HG02852 (cell line): Measurements from ENCODE around the gene SHISA5.

Experiments used
- ATAC-seq: cut with Tn5 transposase; IDR thresholded peaks from one replicate; pipeline ENCODE4 v1.9.1; 2021; ENCODE audit warnings: mild to moderate bottlenecking, moderate library complexity; ENCODE audit not compliant: unreplicated experiment

The SHISA5 gene

DNA sequence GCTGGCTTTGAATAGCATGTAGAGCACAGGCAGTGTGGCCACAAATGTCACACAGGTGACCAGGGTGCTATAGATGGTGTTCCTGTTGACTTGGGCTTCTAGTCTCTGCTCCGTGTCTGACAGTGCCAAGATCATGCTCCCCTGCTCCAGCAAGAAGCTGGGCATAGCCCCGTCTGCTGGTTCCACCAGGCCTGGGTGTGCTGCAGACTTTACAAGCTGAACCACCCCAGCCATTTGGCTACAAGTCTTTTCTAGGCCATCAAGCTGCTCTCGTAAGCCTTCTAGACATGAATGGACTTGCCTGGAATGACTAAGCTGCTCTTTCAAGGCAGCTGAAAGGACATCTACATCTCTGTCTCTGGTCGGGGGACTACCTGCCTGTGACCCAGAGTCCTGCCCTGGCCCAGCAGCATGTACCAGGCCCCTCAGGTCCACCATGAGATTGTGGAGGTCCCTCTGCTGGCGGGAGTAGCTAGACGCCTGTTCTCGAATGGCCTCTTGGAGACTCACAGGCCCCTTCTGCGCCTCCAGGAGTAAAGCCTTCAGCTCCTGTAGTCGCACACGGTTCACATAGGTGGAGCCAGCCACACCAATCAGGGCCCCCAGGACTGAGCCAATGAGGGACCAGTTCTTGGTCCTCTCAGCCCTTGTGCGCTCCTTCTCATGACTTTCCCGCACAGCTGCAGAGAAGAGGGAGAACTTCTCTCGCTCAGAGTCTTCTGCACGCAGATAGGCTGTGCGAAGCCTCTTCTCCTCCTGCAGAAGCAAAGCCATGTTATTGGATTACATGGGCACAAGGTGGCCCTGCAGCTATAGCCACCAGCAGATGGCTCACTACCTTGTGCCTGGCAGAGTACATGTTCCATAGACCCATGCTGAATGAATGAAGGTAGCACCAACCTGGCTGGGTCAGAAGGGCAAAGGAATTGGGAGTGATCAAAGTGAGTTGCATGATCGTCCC, 71.3 kb downstream of the SHISA5 start:
- ATAC-seq, result no peak

DNA sequence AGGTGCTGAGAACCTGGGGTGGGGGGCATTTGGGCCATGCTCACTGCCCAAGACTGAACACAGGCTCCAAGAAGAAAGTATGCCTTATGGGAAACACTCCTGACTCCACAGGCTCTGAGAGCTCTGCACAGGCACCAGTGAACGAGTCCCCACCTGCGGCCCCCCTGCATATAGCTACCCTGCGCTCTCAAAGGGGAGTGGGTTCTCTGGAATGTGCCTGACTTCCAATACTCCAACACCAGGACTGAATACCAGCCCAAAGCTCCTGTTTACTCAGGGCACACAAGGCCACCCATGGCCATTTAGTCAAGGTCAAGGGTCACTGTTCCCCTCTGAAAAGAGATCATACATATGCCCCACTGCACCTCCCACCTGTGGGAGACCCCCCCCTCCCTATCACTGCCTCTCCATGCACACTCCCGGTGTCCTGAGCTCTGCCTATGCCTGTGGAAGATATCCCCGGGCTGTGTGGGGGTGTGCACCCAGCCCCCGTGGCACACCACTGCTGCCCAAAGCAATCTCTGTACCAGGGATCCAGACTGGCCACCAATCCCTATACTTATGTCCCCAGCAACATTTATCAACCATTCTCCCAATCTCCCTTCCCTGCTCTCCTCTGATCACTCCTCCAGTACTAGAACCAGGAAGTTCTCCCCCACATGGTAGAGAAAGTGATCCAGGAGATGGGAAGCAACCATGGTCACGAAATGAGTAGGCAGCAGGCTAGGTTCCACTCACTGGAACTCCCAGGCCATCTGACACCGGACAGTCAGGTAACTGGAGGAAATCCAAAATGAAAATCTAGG, 72.5 kb downstream of the SHISA5 start:
- ATAC-seq, result no peak

- ATAC-seq, result no peak
Observed at GRCh38 chr3:48430708-48431101, 73.3 kb downstream of the SHISA5 start.

GRCh38 chr3:48429960-48430707, 73.8 kb downstream of the SHISA5 start, which contains the start of gene PLXNB1:
TSS of gene PLXNB1 (minus strand) at chr3:48430086. CDS start at chr3:48424611, 5,475 bp downstream.
- ATAC-seq, result no peak

- ATAC-seq, result no peak
Observed at GRCh38 chr3:48429317-48429959, 74.5 kb downstream of the SHISA5 start.

DNA sequence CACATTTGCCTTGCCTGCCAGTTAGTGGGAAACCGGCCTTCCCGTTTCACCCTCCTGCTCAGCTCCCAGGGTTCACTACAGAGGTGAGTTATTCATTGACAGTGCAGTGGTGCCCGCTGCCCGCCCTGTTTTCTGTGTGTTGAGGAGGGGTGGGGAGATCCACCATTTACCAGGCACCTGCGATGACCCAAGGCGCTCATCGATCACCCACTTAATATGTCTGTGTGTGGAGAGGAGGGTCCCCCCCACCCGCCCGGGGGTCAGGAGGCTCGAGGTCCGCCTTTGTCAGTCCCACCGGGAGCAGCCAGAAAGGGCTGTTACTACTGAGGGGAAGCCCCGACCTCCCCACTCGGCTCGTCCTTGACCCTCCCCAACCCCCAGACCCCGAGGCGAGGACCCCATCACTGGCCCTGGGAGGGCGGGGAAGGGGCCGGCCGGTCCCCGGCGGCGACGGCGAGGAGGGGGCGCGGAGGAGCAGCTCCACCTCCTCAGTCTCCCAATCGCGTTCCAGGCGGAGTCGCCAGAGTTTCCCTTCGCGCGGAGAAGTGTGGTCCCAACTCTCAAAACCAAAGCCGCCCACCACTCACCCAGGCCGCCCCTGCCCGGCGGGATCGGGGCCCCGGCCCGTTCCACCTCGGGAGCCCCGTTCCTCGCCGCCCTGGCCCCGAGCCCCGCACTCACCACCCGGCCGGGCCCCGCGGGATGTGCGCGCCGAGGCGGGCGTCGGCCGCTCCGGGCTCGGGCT, 75.2 kb downstream of the SHISA5 start:
- no peak for ATAC-seq

DNA sequence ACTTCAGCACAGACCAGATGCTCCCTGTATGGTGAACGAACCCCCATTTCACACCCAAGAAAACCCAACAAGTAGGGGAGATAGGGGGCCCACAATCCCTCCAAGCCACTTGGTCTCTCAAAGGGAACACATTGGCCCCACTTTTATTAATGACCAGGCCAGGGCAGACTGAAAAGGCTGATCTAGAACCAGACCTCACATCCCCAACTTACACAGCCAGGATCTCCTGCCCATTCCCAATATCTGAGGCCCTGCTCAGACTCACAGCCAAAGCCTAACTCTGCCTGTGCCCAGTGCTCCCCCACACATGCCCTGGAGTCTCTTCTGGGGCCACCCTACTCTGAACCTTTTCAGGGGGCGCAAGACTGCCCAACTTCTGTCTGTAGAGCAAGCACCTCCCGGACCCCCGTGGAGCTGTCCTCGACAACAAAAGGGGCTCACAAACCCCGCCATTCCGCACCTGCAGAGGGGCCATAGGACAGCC, 75.8 kb downstream of the SHISA5 start:
- no peak for ATAC-seq

GRCh38 chr3:48427630-48427962, 76.4 kb downstream of the SHISA5 start:
- no peak for ATAC-seq

- no peak for ATAC-seq
Observed at GRCh38 chr3:48426944-48427629, 76.9 kb downstream of the SHISA5 start.

DNA sequence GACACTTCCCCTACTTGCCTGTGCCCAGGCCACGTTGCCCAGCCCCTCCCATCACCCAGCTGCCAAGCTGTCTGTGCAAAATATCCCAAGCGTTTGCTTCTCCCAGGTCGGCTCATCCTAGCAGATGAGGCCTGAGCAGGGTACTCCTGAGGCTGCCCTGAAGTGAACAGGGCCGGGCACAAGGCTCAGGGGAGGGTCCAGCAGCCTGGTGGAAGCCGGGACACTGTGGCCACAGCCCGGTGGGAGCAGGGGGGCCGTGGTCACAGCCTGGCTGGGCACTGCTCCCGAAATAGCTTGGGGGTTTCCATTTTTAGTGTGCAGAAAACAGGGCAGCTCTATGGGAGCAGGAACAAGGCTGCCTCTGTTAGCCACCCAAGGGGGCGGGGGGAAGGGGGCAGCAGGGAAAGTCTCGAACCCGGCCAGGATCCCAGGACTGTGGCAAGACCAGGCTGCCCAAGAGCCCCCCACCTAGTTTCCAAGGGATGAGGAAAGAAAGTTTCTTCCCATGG, 77.5 kb downstream of the SHISA5 start:
- no peak for ATAC-seq

- ATAC-seq, result no peak
Observed at GRCh38 chr3:48425281-48425812, 78.6 kb downstream of the SHISA5 start.

DNA sequence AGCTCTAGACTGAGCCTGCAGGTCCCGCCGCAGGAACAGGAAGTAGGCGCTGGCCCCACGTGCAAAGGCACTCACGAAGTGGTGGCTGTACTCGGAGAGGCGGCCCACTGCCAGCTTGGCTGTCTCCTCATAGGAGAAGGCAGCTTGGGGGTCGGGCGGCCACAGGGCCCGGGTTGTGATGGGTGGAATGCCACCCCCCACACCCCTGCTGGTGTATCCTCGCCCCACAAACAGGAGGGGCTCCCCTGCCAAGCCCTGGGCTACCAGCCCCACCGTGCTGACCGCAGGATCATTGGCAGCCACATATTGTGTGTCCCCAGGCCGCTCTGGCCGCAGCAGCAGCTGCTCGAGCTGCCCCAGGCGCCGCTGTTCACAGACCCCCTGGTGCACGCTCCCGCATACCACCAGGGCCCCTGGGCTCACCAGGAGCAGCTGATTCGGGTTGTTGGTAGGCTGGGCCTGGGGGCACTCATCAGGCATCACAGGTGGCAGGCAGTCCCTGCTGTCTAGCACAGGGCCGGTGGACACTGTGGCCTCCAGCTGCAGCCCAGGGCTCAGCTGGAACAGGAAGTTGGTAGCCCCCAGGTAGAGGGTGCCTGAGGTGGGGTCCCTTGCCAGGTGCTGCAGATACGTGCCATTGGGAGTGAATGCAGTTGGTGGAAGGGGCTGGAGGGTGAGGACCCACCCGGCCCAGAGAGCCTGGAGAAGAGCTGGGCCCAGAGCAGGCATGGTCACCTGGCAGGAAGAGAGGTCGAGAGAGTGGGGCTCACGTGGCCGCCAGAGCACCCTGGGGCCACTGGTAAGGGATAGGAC, 79.9 kb downstream of the SHISA5 start:
- no peak for ATAC-seq

DNA sequence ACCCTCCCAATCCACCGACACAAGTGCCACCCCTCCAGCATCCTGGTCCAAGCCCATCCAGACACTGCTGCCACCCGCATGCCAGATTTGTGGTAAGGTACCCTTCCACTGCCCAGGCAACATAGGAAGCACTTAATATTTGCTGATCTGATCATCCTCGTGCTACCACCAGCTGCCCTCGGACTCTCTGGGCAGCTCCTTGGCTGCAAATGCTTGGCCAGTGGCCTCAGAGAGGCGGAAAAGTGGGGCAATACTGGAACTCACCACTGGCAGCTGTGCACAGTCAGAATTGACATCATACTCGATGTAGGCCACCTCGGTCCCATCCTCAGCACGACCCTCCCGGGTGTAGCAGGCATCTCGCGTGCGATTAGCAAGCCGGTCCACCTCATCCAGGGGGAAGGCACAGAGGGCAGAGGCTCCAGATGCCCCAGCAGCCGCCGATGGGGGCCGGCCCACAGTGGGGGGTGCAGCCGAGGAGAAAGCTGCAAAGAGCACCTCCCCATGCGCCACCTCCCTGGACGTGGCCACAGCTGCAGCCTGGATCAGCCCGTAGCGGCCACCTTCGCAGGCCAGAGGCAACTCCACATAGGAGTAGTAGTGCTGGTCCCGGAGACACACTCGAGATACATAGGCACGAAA, 80.6 kb downstream of the SHISA5 start:
- ATAC-seq, result no peak

GRCh38 chr3:48422681-48423080, 81.3 kb downstream of the SHISA5 start:
- no peak for ATAC-seq

GRCh38 chr3:48422272-48422671, 81.7 kb downstream of the SHISA5 start:
- ATAC-seq, result no peak

GRCh38 chr3:48420561-48420960, 83.4 kb downstream of the SHISA5 start:
- no peak for ATAC-seq

GRCh38 chr3:48419597-48419996, 84.4 kb downstream of the SHISA5 start:
- no peak for ATAC-seq
